Effector memory CD4-positive, alpha-beta T cell (primary cell): ENCODE measurements around the gene HSPA1B.

ENCODE experiments used
- DNase-seq, 3 donors: peaks; one replicate each; pipeline ENCODE4 v3.0.0-alpha.2; 2020
- H3K27ac ChIP-seq: 2 replicates; pipeline ENCODE4 v1.7.0; 2013; ENCODE audit warnings: mild to moderate bottlenecking, low read length, moderate library complexity; ENCODE audit not compliant: insufficient read depth, poor library complexity, severe bottlenecking
- H3K27me3 ChIP-seq: replicated peaks from 2 replicates; pipeline ENCODE4 v1.7.0; 2013; ENCODE audit warnings: mild to moderate bottlenecking, low read length; ENCODE audit not compliant: insufficient read depth, control insufficient read depth, poor library complexity, severe bottlenecking
- H3K36me3 ChIP-seq: 2 replicates; pipeline ENCODE4 v1.7.0; 2013; ENCODE audit warnings: mild to moderate bottlenecking, low read length, moderate library complexity; ENCODE audit not compliant: control insufficient read depth, insufficient read depth
- H3K4me1 ChIP-seq: 2 replicates; pipeline ENCODE4 v1.7.0; 2013; ENCODE audit warnings: low read length, mild to moderate bottlenecking; ENCODE audit not compliant: control insufficient read depth, insufficient read depth, poor library complexity, severe bottlenecking
- H3K4me3 ChIP-seq: 2 replicates; pipeline ENCODE4 v1.7.0; 2013; ENCODE audit warnings: low read length, low read depth, mild to moderate bottlenecking; ENCODE audit not compliant: insufficient read depth, poor library complexity, severe bottlenecking
- H3K9me3 ChIP-seq: 2 replicates; pipeline ENCODE4 v1.7.0; 2013; ENCODE audit warnings: mild to moderate bottlenecking, low read length, moderate library complexity; ENCODE audit not compliant: control insufficient read depth

Gene HSPA1B

DNA sequence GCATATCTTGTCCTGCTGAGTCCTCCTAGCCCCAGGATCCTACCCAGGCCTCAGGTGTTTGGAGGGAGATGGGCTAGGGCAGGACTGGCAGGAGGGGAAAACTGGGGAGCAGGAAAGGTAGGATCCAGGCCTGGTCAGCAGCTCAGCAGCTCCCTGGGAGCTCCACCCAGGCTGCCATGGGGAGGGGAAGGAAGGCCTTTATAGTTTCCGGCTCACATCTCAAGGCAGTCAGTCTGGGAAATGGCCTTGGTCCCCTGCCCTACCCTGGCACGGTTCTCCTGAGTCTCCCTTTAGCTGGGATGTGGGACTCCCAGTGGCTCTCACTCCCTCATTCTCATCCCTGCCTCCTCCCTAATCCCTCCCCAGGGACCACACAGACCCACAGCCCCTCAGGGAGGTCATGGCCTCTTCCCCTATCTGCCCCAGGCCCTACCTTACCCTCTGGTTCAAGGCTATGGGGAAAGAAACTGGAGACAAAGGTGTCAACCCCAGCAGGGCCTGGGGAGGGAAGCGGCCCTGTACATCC, 49.6 kb downstream of the HSPA1B start:
- H3K27me3 ChIP-seq = no peaks in the 10 kb centered on the region
- H3K4me1 ChIP-seq = no peaks in the 10 kb centered on the region
- H3K9me3 ChIP-seq = no peaks in the 10 kb centered on the region
- DNase-seq = no peak
- no peak overlapping the region for H3K4me3 ChIP-seq
- peaks cover 24% of the 10 kb centered on the region for H3K36me3 ChIP-seq
- H3K27ac ChIP-seq = no peak overlapping the region

DNA sequence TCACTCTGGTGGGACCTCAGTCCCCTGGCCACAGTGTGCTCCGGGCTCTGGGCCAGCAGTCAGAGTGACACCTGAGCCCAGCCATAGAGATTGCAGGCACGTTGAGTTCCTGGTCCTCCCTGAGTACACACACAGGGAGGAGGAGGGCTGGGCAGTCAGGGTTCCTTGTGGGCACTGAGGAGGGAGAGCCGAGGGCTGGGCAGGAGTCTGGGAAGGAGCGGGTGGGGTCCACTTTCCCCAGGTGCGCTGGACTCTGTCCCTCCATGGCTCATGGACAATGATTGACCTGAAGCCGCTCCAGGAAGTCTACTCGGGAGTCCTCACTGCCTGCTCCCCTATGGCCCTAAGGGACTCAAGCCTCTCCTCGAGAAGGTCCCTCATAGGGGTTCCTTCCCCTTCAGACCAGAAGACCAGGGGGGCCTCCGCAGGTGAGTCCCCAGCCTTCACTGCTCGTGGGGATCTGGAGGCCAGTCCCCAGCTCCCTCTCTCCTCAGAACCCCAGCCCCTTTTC, 50.2 kb downstream of the HSPA1B start:
- Histone ChIP-seq H3K36me3 (peaks cover 30% of the 10 kb centered on the region), H3K4me1 (no peaks in the 10 kb centered on the region), H3K9me3 (no peaks in the 10 kb centered on the region), H3K4me3 (no peak overlapping the region), H3K27ac (no peak overlapping the region), H3K27me3 (no peaks in the 10 kb centered on the region)
- no peak for DNase-seq

DNA sequence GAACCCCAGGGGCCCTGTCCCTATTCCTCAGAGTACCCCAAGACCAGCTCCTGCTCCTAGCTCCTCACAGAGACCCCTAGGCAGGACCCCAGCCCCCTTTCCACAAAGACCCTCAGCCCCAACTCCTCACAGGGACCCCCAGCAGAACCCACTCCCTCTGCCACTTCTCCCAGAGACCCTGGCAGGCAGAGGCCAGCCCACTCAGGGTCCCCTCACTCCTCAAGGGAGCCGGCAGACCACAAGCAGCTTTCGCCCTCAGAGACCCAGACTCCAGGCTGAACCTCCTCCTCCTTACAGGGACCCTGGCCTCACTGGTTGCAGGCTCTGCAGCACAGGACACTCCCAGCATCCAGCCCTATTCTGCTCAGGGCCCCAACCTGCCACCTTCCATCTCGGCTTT, 50.7 kb downstream of the HSPA1B start:
- Histone ChIP-seq H3K9me3 (no peaks in the 10 kb centered on the region), H3K4me1 (no peaks in the 10 kb centered on the region), H3K27ac (no peak overlapping the region), H3K4me3 (no peak overlapping the region), H3K27me3 (no peaks in the 10 kb centered on the region), H3K36me3 (peaks cover 35% of the 10 kb centered on the region)
- DNase-seq = no peak

DNA sequence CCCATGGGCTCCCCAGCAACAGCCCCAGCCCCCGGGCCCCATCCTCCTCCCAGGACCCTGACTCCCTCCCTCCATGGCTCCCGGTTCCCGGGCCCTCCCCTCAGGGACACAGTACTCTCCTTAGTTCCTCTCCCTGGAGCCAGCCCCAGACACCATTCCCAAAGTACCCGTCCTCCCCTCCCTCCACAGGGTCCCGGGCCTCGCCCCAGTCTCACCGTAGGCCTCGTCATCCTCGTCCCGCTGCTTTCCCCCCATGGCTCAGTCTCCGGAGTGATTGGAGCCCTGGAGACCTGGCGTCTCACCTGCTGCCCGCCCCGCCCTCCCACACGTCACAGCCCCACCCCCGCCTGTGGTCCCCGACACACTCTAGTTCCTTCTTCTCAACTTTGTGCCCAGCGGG, 51.2 kb downstream of the HSPA1B start, which contains the start of gene SLC44A4:
Gene SLC44A4, minus strand, starts transcription at position 272 of the 400 bp plus-strand sequence. Its CDS starts 17 bp downstream, at position 255.
- H3K4me3 ChIP-seq = no peak within 1 kb of the TSS
- DNase-seq = no peak
- no peaks in the 10 kb centered on the region for H3K4me1 ChIP-seq
- no peaks in the 10 kb centered on the region for H3K27me3 ChIP-seq
- no peaks in the 10 kb centered on the region for H3K9me3 ChIP-seq
- peaks cover 40% of the 10 kb centered on the region for H3K36me3 ChIP-seq
- H3K27ac ChIP-seq = no peak within 1 kb of the TSS

DNA sequence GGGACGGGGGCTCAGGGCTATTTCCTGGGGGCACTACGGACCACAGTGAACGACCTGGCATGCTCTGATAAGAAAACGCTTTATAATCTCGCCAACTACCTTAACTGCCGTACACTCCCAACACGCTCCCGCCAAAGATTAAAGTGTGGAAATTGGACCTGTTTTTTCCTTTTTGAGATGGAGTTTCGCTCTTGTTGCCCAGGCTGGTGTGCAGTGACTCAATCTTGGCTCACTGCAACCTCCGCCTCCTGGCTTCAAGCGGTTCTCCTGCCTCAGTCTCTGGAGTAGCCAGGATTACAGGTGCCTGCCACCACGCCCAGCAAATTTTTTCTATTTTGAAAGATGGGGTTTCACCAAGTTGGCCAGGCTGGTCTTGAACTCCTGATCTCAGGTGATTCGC, 51.6 kb downstream of the HSPA1B start:
- Histone ChIP-seq H3K4me1 (no peaks in the 10 kb centered on the region), H3K9me3 (no peaks in the 10 kb centered on the region), H3K4me3 (no peak overlapping the region), H3K27ac (no peak overlapping the region), H3K27me3 (no peaks in the 10 kb centered on the region), H3K36me3 (peaks cover 44% of the 10 kb centered on the region)
- no peak for DNase-seq
